SK-N-SH (cell line): ENCODE results near the gene TANC1. TPM values are rescaled to one million over a fixed set of nuclear protein-coding genes. Genes with fewer than 3 reads are reported as not detected.

ENCODE experiments used
- CTCF ChIA-PET: fragments of 300-600, 350-600 bp; formaldehyde crosslinking; extraction: SDS; loops from one replicate; lab custom pipeline; 2021; lab: Yijun Ruan, JAX
- POLR2A ChIA-PET: fragments of 350-600 bp; sonication (Branson Sonifier 250); formaldehyde crosslinking; extraction: SDS; loops from one replicate; lab custom pipeline; 2020; ENCODE audit warnings: antibody characterized with exemption, inconsistent platforms; lab: Yijun Ruan, JAX
- DNase-seq: peaks from one replicate; pipeline ENCODE4 v3.0.0; 2012
- H2AFZ ChIP-seq: fragments of 200-600 bp; sonication (generic); 2 replicates; pipeline ENCODE4 v1.8.1; 2016; ENCODE audit warnings: antibody characterized with exemption, mild to moderate bottlenecking, low read depth
- H3F3A ChIP-seq: fragments of 200-600 bp; sonication (generic); replicated peaks from 2 replicates; pipeline ENCODE3; 2016; ENCODE audit warnings: antibody characterized with exemption, mild to moderate bottlenecking; ENCODE audit not compliant: insufficient read depth
- H3K27ac ChIP-seq, 2 experiments: fragments of 200-500 bp in 1 of 2; fragments of 200-600 bp in 1 of 2; sonication (Bioruptor generic) in 1 of 2; sonication (generic), shearing (Covaris generic) in 1 of 2; 2 replicates each; pipeline versions ENCODE4 v1.5.1 to v1.6.1; 2014 to 2016; ENCODE audit warnings: low read depth in 2 of 2, inconsistent platforms in 1 of 2, low read length in 1 of 2, mild to moderate bottlenecking in 1 of 2, mixed read lengths in 1 of 2
- H3K27me3 ChIP-seq: fragments of 200-600 bp; sonication (generic), shearing (Covaris generic); 2 replicates; pipeline ENCODE4 v1.6.1; 2016; ENCODE audit warnings: mixed run types; ENCODE audit not compliant: insufficient read depth
- H3K36me3 ChIP-seq, 2 experiments: fragments of 200-500 bp in 1 of 2; fragments of 200-600 bp in 1 of 2; sonication (Bioruptor generic) in 1 of 2; sonication (generic) in 1 of 2; replicated peaks in 1 of 2; 2 replicates each; pipeline versions ENCODE3 to v1.5.1; 2014 to 2016; ENCODE audit warnings: low read length in 1 of 2, mild to moderate bottlenecking in 1 of 2; ENCODE audit not compliant: insufficient read depth in 2 of 2, control insufficient read depth in 1 of 2
- H3K4me1 ChIP-seq, 2 experiments: fragments of 200-500 bp in 1 of 2; fragments of 200-600 bp in 1 of 2; sonication (Bioruptor generic) in 1 of 2; sonication (generic), shearing (Covaris generic) in 1 of 2; 2 replicates each; pipeline versions ENCODE4 v1.5.1 to v1.6.1; 2014 to 2016; ENCODE audit warnings: low read depth in 1 of 2, low read length in 1 of 2, mixed run types in 1 of 2; ENCODE audit not compliant: insufficient read depth in 2 of 2, control insufficient read depth in 1 of 2
- H3K4me2 ChIP-seq: fragments of 200-600 bp; sonication (generic), shearing (Covaris generic); 2 replicates; pipeline ENCODE4 v1.6.1; 2017; ENCODE audit warnings: mixed run types
- H3K4me3 ChIP-seq, 2 experiments: fragments of 200-500 bp in 1 of 2; fragments of 200-600 bp in 1 of 2; sonication (Bioruptor generic) in 1 of 2; sonication (generic), shearing (Covaris generic) in 1 of 2; 2 replicates each; pipeline versions ENCODE4 v1.5.1 to v1.8.1; 2014 to 2016; ENCODE audit warnings: low read depth in 2 of 2, inconsistent platforms in 1 of 2, low read length in 1 of 2, mild to moderate bottlenecking in 1 of 2, mixed read lengths in 1 of 2, moderate library complexity in 1 of 2
- H3K79me2 ChIP-seq: fragments of 200-600 bp; sonication (generic); 2 replicates; pipeline ENCODE4 v1.8.1; 2017; ENCODE audit warnings: mild to moderate bottlenecking; ENCODE audit not compliant: insufficient read depth
- H3K9ac ChIP-seq: fragments of 200-600 bp; sonication (generic); 2 replicates; pipeline ENCODE4 v1.6.1; 2017; ENCODE audit warnings: mixed run types
- H3K9me2 ChIP-seq: fragments of 200-600 bp; sonication (generic); 2 replicates; pipeline ENCODE4 v1.6.1; 2017; ENCODE audit warnings: mixed run types
- H3K9me3 ChIP-seq: fragments of 200-600 bp; sonication (generic); 2 replicates; pipeline ENCODE4 v1.6.1; 2017; ENCODE audit warnings: mixed run types, mild to moderate bottlenecking, moderate library complexity
- H4K20me1 ChIP-seq: fragments of 200-600 bp; sonication (generic); 2 replicates; pipeline ENCODE4 v1.6.1; 2017; ENCODE audit warnings: mild to moderate bottlenecking, mixed run types; ENCODE audit not compliant: insufficient read depth
- EP300 ChIP-seq, 2 experiments: IDR thresholded peaks; 2 replicates each; pipeline versions ENCODE4 v1.4.0 to v1.6.1; 2012; ENCODE audit warnings: borderline replicate concordance in 1 of 2, low read depth in 1 of 2, low read length in 1 of 2
- FOXM1 ChIP-seq: IDR thresholded peaks from 2 replicates; pipeline ENCODE4 v1.4.0; 2012; ENCODE audit warnings: low read depth, mild to moderate bottlenecking
- GABPA ChIP-seq: IDR thresholded peaks from 2 replicates; pipeline ENCODE4 v1.4.0; 2012; ENCODE audit warnings: low read depth, mild to moderate bottlenecking
- IRF3 ChIP-seq: fragments of 150-350 bp; IDR thresholded peaks from 2 replicates; pipeline ENCODE4 v1.6.1; 2016; ENCODE audit warnings: mild to moderate bottlenecking, low read depth, low read length
- MXI1 ChIP-seq: IDR thresholded peaks from 2 replicates; pipeline ENCODE4 v1.6.1; 2012; ENCODE audit warnings: mild to moderate bottlenecking, low read depth, low read length, improper control_type of control experiment
- NRF1 ChIP-seq: IDR thresholded peaks from 2 replicates; pipeline ENCODE4 v1.6.1; 2012; ENCODE audit warnings: low read depth, mild to moderate bottlenecking, low read length
- PBX3 ChIP-seq: IDR thresholded peaks from 2 replicates; pipeline ENCODE4; 2012
- RAD21 ChIP-seq: IDR thresholded peaks from 2 replicates; pipeline ENCODE4 v1.6.1; 2012; ENCODE audit warnings: mild to moderate bottlenecking, low read length
- SIN3A ChIP-seq: IDR thresholded peaks from 2 replicates; pipeline ENCODE4 v1.6.1; 2012; ENCODE audit warnings: low read depth, mild to moderate bottlenecking, low read length, moderate library complexity, borderline replicate concordance
- SMC3 ChIP-seq: IDR thresholded peaks from 2 replicates; pipeline ENCODE4 v1.6.1; 2012; ENCODE audit warnings: low read depth, low read length, improper control_type of control experiment
- TAF1 ChIP-seq: IDR thresholded peaks from 2 replicates; pipeline ENCODE4 v1.6.1; 2012; ENCODE audit warnings: low read depth, mild to moderate bottlenecking, low read length, moderate library complexity, borderline replicate concordance
- USF1 ChIP-seq: IDR thresholded peaks from 2 replicates; pipeline ENCODE4 v1.4.0; 2012; ENCODE audit warnings: low read depth, borderline replicate concordance
- YY1 ChIP-seq: IDR thresholded peaks from 2 replicates; pipeline ENCODE4 v1.4.0; 2012; ENCODE audit warnings: low read depth, mild to moderate bottlenecking
- ZBTB33 ChIP-seq: IDR thresholded peaks from 2 replicates; pipeline ENCODE4 v1.4.0; 2012; ENCODE audit warnings: low read depth, borderline replicate concordance
- WGBS: methylation state at CpG from one replicate; pipeline ENCODE4 v1.1.6; 2017; ENCODE audit warnings: low lambda C conversion rate; 5-methylcytosine and 5-hydroxymethylcytosine counted together
- polyA plus RNA-seq, 3 experiments: library from polyadenylated mRNA; depleted of rRNA; stranded (reverse); fragments of >200 nt; gene quantifications; 2 replicates each; pipeline ENCODE4 v1.2.3, GENCODE V29; 2012
- TF ChIP-seq, protein P1 (sequence below): fragments of 150-350 bp; IDR thresholded peaks from 2 replicates; pipeline ENCODE4 v1.6.1; 2017; ENCODE audit warnings: antibody characterized with exemption, low read length, low read depth, borderline replicate concordance
- TF ChIP-seq, protein P2 (sequence below): fragments of 200-600 bp; sonication (generic); IDR thresholded peaks from 2 replicates; pipeline ENCODE4 v1.6.1; 2017; ENCODE audit warnings: antibody characterized with exemption, mild to moderate bottlenecking, moderate library complexity

TANC1 gene
- polyA plus RNA-seq, 1 of the 3 experiments (the other 2 are of a cell fraction), result 19.2 TPM

DNA sequence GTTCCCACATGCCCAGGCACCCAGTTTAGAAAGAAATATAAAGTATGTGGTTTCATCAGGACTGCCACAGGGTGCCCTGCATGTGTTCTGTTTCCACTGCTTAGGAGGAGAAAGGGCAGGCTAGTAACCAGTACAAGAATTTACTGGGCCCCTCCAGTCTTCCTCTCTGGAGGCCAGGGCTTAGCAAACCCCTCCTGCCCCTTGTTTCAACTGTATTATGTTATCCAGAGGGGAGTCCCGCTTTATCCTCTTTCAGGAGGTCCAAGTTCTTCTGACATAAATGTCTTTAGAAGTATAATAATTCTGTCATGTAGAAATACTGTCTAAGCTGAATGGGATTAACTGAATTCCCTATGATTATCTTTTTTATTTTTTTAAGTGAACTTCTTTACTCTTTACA is 185.9 kb downstream of the TANC1 start:
- DNase-seq, result no peak
- CTCF ChIA-PET, result interaction anchor here (1.5 kb wide), 1 partner anchor 26 kb away, joined by 3 read pairs; no protein-coding TSS in a partner anchor
- POLR2A ChIA-PET, result no interaction called here
- H3K27ac ChIP-seq, result no peak overlapping the region
- H3K27me3 ChIP-seq, result no peaks in the 10 kb centered on the region
- no peak overlapping the region for H2AFZ ChIP-seq
- peaks cover 4 to 6% of the 10 kb centered on the region in 2 experiments; a peak in 2 of 4 replicates for H3K4me1 ChIP-seq
- H3K4me2 ChIP-seq, result no peak overlapping the region
- no peaks in the 10 kb centered on the region for H3K79me2 ChIP-seq
- H4K20me1 ChIP-seq, result no peaks in the 10 kb centered on the region
- H3F3A ChIP-seq, result no peaks in the 10 kb centered on the region
- H3K9me2 ChIP-seq, result no peaks in the 10 kb centered on the region
- H3K9me3 ChIP-seq, result no peaks in the 10 kb centered on the region
- WGBS, result 100% methylated on average over 1 of the region's 1 CpG
- no peak overlapping the region for H3K9ac ChIP-seq
- TF ChIP-seq RAD21, result no peak
- no peak for TF ChIP-seq USF1
- TF ChIP-seq, protein P1, sequence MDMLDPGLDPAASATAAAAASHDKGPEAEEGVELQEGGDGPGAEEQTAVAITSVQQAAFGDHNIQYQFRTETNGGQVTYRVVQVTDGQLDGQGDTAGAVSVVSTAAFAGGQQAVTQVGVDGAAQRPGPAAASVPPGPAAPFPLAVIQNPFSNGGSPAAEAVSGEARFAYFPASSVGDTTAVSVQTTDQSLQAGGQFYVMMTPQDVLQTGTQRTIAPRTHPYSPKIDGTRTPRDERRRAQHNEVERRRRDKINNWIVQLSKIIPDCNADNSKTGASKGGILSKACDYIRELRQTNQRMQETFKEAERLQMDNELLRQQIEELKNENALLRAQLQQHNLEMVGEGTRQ, result no peak
- no peak for TF ChIP-seq YY1
- TF ChIP-seq FOXM1, result no peak
- no peak for TF ChIP-seq SMC3
- TF ChIP-seq MXI1, result no peak
- no peak for TF ChIP-seq ZBTB33
- TF ChIP-seq EP300 (IDR thresholded peaks at IDR 0.05; ENCODE audit: borderline replicate concordance in 1 of 2, low read depth in 1 of 2, low read length in 1 of 2), result no peak
- no peak for TF ChIP-seq TAF1
- no peak for TF ChIP-seq PBX3
- TF ChIP-seq IRF3, result no peak
- no peak for TF ChIP-seq SIN3A
- TF ChIP-seq GABPA, result no peak
- TF ChIP-seq, protein P2, sequence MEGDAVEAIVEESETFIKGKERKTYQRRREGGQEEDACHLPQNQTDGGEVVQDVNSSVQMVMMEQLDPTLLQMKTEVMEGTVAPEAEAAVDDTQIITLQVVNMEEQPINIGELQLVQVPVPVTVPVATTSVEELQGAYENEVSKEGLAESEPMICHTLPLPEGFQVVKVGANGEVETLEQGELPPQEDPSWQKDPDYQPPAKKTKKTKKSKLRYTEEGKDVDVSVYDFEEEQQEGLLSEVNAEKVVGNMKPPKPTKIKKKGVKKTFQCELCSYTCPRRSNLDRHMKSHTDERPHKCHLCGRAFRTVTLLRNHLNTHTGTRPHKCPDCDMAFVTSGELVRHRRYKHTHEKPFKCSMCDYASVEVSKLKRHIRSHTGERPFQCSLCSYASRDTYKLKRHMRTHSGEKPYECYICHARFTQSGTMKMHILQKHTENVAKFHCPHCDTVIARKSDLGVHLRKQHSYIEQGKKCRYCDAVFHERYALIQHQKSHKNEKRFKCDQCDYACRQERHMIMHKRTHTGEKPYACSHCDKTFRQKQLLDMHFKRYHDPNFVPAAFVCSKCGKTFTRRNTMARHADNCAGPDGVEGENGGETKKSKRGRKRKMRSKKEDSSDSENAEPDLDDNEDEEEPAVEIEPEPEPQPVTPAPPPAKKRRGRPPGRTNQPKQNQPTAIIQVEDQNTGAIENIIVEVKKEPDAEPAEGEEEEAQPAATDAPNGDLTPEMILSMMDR, result no peak
- no peak for TF ChIP-seq NRF1
- no peak overlapping the region for H3K4me3 ChIP-seq
- H3K36me3 ChIP-seq, result peaks cover 10 to 61% of the 10 kb centered on the region in 2 experiments
